ENCODE data around the gene RELA.
"Not testable (repeated sequence)": the region's sequence is repeated elsewhere in the genome, so short reads cannot be mapped to it uniquely, and the experiment has no call there.

RELA gene

GRCh38 chr11:65662799-65663638, at the start of gene RELA:
TSS of gene RELA (minus strand) at chr11:65662916. CDS start at chr11:65662832, 84 bp downstream.
- DNase-seq (ENCODE audit: low read depth in 2 of 2): peak; percentile 79 to 86

- peak; percentile 94 for DNase-seq (ENCODE audit: low read depth in 2 of 2)
Measured at GRCh38 chr11:65711785-65712632, 49.3 kb upstream of the RELA start, which contains the start of gene KAT5. TSS of gene KAT5 (plus strand) at chr11:65712252. CDS start at chr11:65712268, 16 bp downstream.

GRCh38 chr11:65710421-65710820, 47.7 kb upstream of the RELA start:
- no peak for DNase-seq (ENCODE audit: low read depth in 2 of 2)

- DNase-seq (ENCODE audit: low read depth in 2 of 2): no peak
Measured at GRCh38 chr11:65709661-65710060, 46.9 kb upstream of the RELA start.

- no peak for DNase-seq (ENCODE audit: low read depth in 2 of 2)
Measured at GRCh38 chr11:65708451-65708850, 45.7 kb upstream of the RELA start.

GRCh38 chr11:65707002-65707401, 44.3 kb upstream of the RELA start:
- DNase-seq (ENCODE audit: low read depth in 2 of 2): not testable (repeated sequence)

GRCh38 chr11:65706303-65706763, 43.6 kb upstream of the RELA start:
- peak; percentile 60 to 62 for DNase-seq (ENCODE audit: low read depth in 2 of 2)

- no peak for DNase-seq (ENCODE audit: low read depth in 2 of 2)
Measured at GRCh38 chr11:65703846-65704245, 41.1 kb upstream of the RELA start.

GRCh38 chr11:65701686-65702085, 39.0 kb upstream of the RELA start:
- DNase-seq (ENCODE audit: low read depth in 2 of 2): no peak

GRCh38 chr11:65700399-65700798, 37.7 kb upstream of the RELA start:
- no peak for DNase-seq (ENCODE audit: low read depth in 2 of 2)

- no peak for DNase-seq (ENCODE audit: low read depth in 2 of 2)
Measured at GRCh38 chr11:65699306-65699705, 36.6 kb upstream of the RELA start.

GRCh38 chr11:65698205-65698604, 35.5 kb upstream of the RELA start:
- no peak for DNase-seq (ENCODE audit: low read depth in 2 of 2)

- no peak for DNase-seq (ENCODE audit: low read depth in 2 of 2)
Measured at GRCh38 chr11:65696802-65697552, 34.3 kb upstream of the RELA start.

GRCh38 chr11:65695459-65696241, 32.9 kb upstream of the RELA start:
- DNase-seq (ENCODE audit: low read depth in 2 of 2): no peak

- no peak for DNase-seq (ENCODE audit: low read depth in 2 of 2)
Measured at GRCh38 chr11:65692367-65692766, 29.7 kb upstream of the RELA start.

- not testable (repeated sequence) for DNase-seq (ENCODE audit: low read depth in 2 of 2)
Measured at GRCh38 chr11:65691847-65692246, 29.1 kb upstream of the RELA start.

GRCh38 chr11:65685981-65686380, 23.3 kb upstream of the RELA start:
- no peak for DNase-seq (ENCODE audit: low read depth in 2 of 2)

- DNase-seq (ENCODE audit: low read depth in 2 of 2): not testable (repeated sequence)
Measured at GRCh38 chr11:65683480-65683879, 20.8 kb upstream of the RELA start.

GRCh38 chr11:65680192-65680743, 17.6 kb upstream of the RELA start:
- DNase-seq (ENCODE audit: low read depth in 2 of 2): no peak

GRCh38 chr11:65672982-65673381, 10.3 kb upstream of the RELA start:
- DNase-seq (ENCODE audit: low read depth in 2 of 2): no peak
